ENCODE measurements around the gene DGKD. TPM values are rescaled to one million over a fixed set of nuclear protein-coding genes. Genes with fewer than 3 reads are reported as not detected.

The DGKD gene
- total and polyA plus RNA-seq, 10 donors: 21.9 to 120 (median 71.9) TPM

- DNase-seq: no peak
- intact Hi-C loops (cut with DNase I; ENCODE audit: low total_unique reads): no loop called here
- H3K27ac ChIP-seq: no peak overlapping the region
- TF ChIP-seq POLR2AphosphoS5 (IDR thresholded peaks at IDR 0.05): no peak
- TF ChIP-seq, protein P1, sequence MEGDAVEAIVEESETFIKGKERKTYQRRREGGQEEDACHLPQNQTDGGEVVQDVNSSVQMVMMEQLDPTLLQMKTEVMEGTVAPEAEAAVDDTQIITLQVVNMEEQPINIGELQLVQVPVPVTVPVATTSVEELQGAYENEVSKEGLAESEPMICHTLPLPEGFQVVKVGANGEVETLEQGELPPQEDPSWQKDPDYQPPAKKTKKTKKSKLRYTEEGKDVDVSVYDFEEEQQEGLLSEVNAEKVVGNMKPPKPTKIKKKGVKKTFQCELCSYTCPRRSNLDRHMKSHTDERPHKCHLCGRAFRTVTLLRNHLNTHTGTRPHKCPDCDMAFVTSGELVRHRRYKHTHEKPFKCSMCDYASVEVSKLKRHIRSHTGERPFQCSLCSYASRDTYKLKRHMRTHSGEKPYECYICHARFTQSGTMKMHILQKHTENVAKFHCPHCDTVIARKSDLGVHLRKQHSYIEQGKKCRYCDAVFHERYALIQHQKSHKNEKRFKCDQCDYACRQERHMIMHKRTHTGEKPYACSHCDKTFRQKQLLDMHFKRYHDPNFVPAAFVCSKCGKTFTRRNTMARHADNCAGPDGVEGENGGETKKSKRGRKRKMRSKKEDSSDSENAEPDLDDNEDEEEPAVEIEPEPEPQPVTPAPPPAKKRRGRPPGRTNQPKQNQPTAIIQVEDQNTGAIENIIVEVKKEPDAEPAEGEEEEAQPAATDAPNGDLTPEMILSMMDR (IDR thresholded peaks at IDR 0.05 in 8 of 11, conservative IDR thresholded peaks at IDR 0.05 in 3 of 11): no peak
- no peak for TF ChIP-seq POLR2A (IDR thresholded peaks at IDR 0.05)
- WGBS, 5 donors: 87 to 96% (median 94%) methylated on average over 6 of the region's 6 CpGs
- H3K27me3 ChIP-seq (replicated peaks in 1 of 7): no peaks in the 10 kb centered on the region
- H3K4me1 ChIP-seq: peaks cover 0 to 17% (median 0%) of the 10 kb centered on the region in 6 donors
- H3K36me3 ChIP-seq: peaks cover 2 to 91% (median 37%) of the 10 kb centered on the region in 6 donors
- H3K4me3 ChIP-seq: no peak overlapping the region
- H3K9me3 ChIP-seq: no peaks in the 10 kb centered on the region
Observed at GRCh38 chr2:233489666-233490065, 135.4 kb downstream of the DGKD start.

DNA sequence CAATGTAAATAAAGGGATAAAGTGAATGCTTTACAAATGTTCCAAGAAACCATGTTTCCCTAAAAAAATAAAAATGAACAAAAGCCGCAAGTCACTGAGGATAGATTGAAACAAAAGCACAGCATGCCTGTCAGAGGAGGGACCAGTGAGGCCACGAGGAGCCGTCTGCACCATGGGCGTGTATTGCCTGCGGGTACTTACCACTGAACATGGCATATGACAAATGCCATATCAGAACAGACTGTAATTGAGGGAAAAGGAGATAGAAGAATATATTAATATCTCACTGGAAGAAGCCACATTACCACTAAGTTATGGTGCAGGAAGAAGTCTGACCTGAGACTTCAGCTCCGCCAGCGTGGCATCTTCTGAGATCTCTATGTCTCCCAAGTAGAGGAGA lies 136.5 kb downstream of the DGKD start:
- DNase-seq: no peak
- WGBS, 5 donors: 94 to 100% (median 98%) methylated on average over 7 of the region's 7 CpGs
- Histone ChIP-seq H3K4me3 (no peak overlapping the region), H3K4me1 (peaks cover 0 to 17% (median 0%) of the 10 kb centered on the region in 6 donors), H3K27me3 (replicated peaks in 1 of 7) (no peaks in the 10 kb centered on the region), H3K9me3 (no peaks in the 10 kb centered on the region), H3K27ac (no peak overlapping the region), H3K36me3 (peaks cover 2 to 89% (median 36%) of the 10 kb centered on the region in 6 donors)
- TF ChIP-seq POLR2A (IDR thresholded peaks at IDR 0.05) (no peak), POLR2AphosphoS5 (IDR thresholded peaks at IDR 0.05) (no peak)
- TF ChIP-seq, protein P1 (IDR thresholded peaks at IDR 0.05 in 8 of 11, conservative IDR thresholded peaks at IDR 0.05 in 3 of 11): no peak
- intact Hi-C loops (cut with DNase I; ENCODE audit: low total_unique reads): no loop called here

- Histone ChIP-seq H3K4me3 (no peak overlapping the region), H3K36me3 (peaks cover 2 to 89% (median 40%) of the 10 kb centered on the region in 6 donors), H3K9me3 (no peaks in the 10 kb centered on the region), H3K4me1 (peaks cover 0 to 16% (median 0%) of the 10 kb centered on the region in 6 donors), H3K27ac (no peak overlapping the region), H3K27me3 (replicated peaks in 1 of 7) (no peaks in the 10 kb centered on the region)
- 68 to 93% (median 83%) methylated on average over 3 of the region's 3 CpGs for WGBS, 5 donors
- no peak for DNase-seq
- intact Hi-C loops (cut with DNase I; ENCODE audit: low total_unique reads): no loop called here
- TF ChIP-seq, protein P1 (IDR thresholded peaks at IDR 0.05 in 8 of 11, conservative IDR thresholded peaks at IDR 0.05 in 3 of 11): no peak
- TF ChIP-seq POLR2AphosphoS5 (IDR thresholded peaks at IDR 0.05): no peak
- TF ChIP-seq POLR2A (IDR thresholded peaks at IDR 0.05): no peak
Observed at GRCh38 chr2:233491326-233491725, 137.0 kb downstream of the DGKD start.

DNA sequence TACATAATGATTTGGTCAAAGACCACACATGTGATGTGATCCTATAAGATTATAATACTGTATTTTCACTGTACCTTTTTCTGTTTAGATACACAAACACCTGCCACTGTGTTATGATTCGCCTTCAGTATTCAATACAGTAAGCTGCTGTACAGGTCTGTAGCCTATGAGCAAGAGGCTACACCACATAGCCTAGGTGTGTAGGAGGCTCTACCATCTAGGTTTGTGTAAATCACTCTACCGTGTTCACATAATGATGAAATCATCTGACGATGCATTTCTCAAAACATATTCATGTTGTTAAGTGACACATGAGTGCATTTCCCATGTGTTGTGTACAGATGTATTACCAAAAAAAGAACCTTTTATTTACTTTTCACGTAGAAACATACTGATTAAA lies 137.8 kb downstream of the DGKD start:
- TF ChIP-seq, protein P1 (IDR thresholded peaks at IDR 0.05 in 8 of 11, conservative IDR thresholded peaks at IDR 0.05 in 3 of 11): no peak
- no peak for TF ChIP-seq POLR2AphosphoS5 (IDR thresholded peaks at IDR 0.05)
- TF ChIP-seq POLR2A (IDR thresholded peaks at IDR 0.05): no peak
- Histone ChIP-seq H3K27me3 (replicated peaks in 1 of 7) (no peaks in the 10 kb centered on the region), H3K4me1 (peaks cover 0 to 9% (median 0%) of the 10 kb centered on the region in 6 donors), H3K4me3 (no peak overlapping the region), H3K27ac (no peak overlapping the region), H3K9me3 (no peaks in the 10 kb centered on the region), H3K36me3 (peaks cover 2 to 89% (median 42%) of the 10 kb centered on the region in 6 donors)
- WGBS, 5 donors: 84 to 95% (median 92%) methylated on average over 4 of the region's 4 CpGs
- no peak for DNase-seq
- intact Hi-C loops (cut with DNase I; ENCODE audit: low total_unique reads): no loop called here

All from spleen (tissue), 11 donors.